HCT116 (cell line): ENCODE data around the gene NAA35. TPM values are rescaled to one million over a fixed set of nuclear protein-coding genes. Genes with fewer than 3 reads are reported as not detected.

Experiments
- ATAC-seq: fragments of 200-7000 bp; cut with Tn5 transposase; 2 replicates; pipeline ENCODE4 v1.9.1; 2020; ENCODE audit warnings: mild to moderate bottlenecking, moderate library complexity
- BruUV-seq: library from RNA; stranded (reverse); fragments of 400-500 nt; replicated peaks from 2 replicates; lab custom pipeline; 2021; lab: Mats Ljungman, UMichigan
- CTCF ChIA-PET: fragments of 300-600 bp; sonication (Branson Sonifier 250); formaldehyde crosslinking; loops from one replicate; lab custom pipeline; 2021; ENCODE audit warnings: antibody characterized with exemption; lab: Charles Lee
- POLR2A ChIA-PET: fragments of 300-600, 350-600 bp; sonication (Branson Sonifier 250); formaldehyde crosslinking; loops from one replicate; lab custom pipeline; 2021; ENCODE audit warnings: antibody characterized with exemption; lab: Charles Lee
- RAD21 ChIA-PET, 2 experiments: fragments of 300-600 bp; sonication (Branson Sonifier 250); formaldehyde crosslinking; loops; one replicate each; lab custom pipeline; 2023; ENCODE audit warnings: low total read pairs in 2 of 2; ENCODE audit not compliant: uncharacterized antibody in 2 of 2, unreplicated experiment in 2 of 2, low non-redundant PET in 1 of 2; lab: Charles Lee
- DNase-seq: peaks from one replicate; pipeline ENCODE4 v3.0.0-alpha.2; 2010; ENCODE audit warnings: low read depth, low spot score
- H2AFZ ChIP-seq: fragments of 200-600 bp; shearing (Covaris generic), sonication (generic); 2 replicates; pipeline ENCODE4 v1.6.1; 2017; ENCODE audit warnings: low read depth, mixed run types, mixed read lengths, antibody characterized with exemption, low read length; ENCODE audit not compliant: poor library complexity, severe bottlenecking
- H3K27ac ChIP-seq: 2 replicates; pipeline ENCODE4 v1.5.1; 2012; ENCODE audit warnings: low read depth, low read length
- H3K27me3 ChIP-seq: fragments of 200-600 bp; sonication (generic); 2 replicates; pipeline ENCODE4 v1.6.1; 2016; ENCODE audit warnings: mixed run types, low read length, mixed read lengths; ENCODE audit not compliant: insufficient read depth
- H3K36me3 ChIP-seq, 2 experiments: fragments of 200-500 bp in 1 of 2; fragments of 200-600 bp in 1 of 2; sonication (Bioruptor generic) in 1 of 2; sonication (generic) in 1 of 2; 2 replicates each; pipeline versions ENCODE4 v1.5.1 to v1.6.1; 2014 to 2016; ENCODE audit warnings: low read length in 2 of 2, inconsistent platforms in 1 of 2, mixed read lengths in 1 of 2, mixed run types in 1 of 2; ENCODE audit not compliant: insufficient read depth in 2 of 2, control insufficient read depth in 1 of 2
- H3K4me1 ChIP-seq, 2 experiments: fragments of 200-600 bp in 1 of 2; sonication (generic) in 1 of 2; 2 replicates each; pipeline versions ENCODE4 v1.5.1 to v1.6.1; 2012 to 2017; ENCODE audit warnings: low read length in 2 of 2, inconsistent platforms in 1 of 2, mild to moderate bottlenecking in 1 of 2, mixed read lengths in 1 of 2, mixed run types in 1 of 2, moderate library complexity in 1 of 2; ENCODE audit not compliant: insufficient read depth in 2 of 2, control insufficient read depth in 1 of 2
- H3K4me2 ChIP-seq: fragments of 200-600 bp; sonication (generic); 2 replicates; pipeline ENCODE4 v1.6.1; 2017; ENCODE audit warnings: mixed run types, low read length, mixed read lengths
- H3K4me3 ChIP-seq, 2 experiments: fragments of 200-600 bp in 1 of 2; sonication (generic) in 1 of 2; replicated peaks in 1 of 2; 2 replicates each; pipeline ENCODE4 v1.5.1; 2011 to 2016; ENCODE audit warnings: low read length in 2 of 2, control low read depth in 1 of 2, low read depth in 1 of 2, mild to moderate bottlenecking in 1 of 2, mixed read lengths in 1 of 2, mixed run types in 1 of 2
- H3K79me2 ChIP-seq: fragments of 200-600 bp; sonication (generic); 2 replicates; pipeline ENCODE4 v1.6.1; 2017; ENCODE audit warnings: mild to moderate bottlenecking, mixed run types, low read length, moderate library complexity, mixed read lengths; ENCODE audit not compliant: insufficient read depth
- H3K9ac ChIP-seq: fragments of 200-600 bp; sonication (generic); 2 replicates; pipeline ENCODE4 v1.6.1; 2016; ENCODE audit warnings: low read length, mixed read lengths
- H3K9me2 ChIP-seq: fragments of 200-600 bp; sonication (generic), shearing (Covaris generic); 2 replicates; pipeline ENCODE4 v1.6.1; 2017; ENCODE audit warnings: mixed run types, mild to moderate bottlenecking, moderate library complexity; ENCODE audit not compliant: insufficient read depth
- H3K9me3 ChIP-seq, 2 experiments: fragments of 200-500 bp in 1 of 2; fragments of 200-600 bp in 1 of 2; sonication (Bioruptor generic) in 1 of 2; sonication (generic) in 1 of 2; 2 replicates each; pipeline ENCODE4 v1.6.1; 2014 to 2017; ENCODE audit warnings: low read length in 2 of 2, mixed read lengths in 2 of 2, inconsistent platforms in 1 of 2, low read depth in 1 of 2, mild to moderate bottlenecking in 1 of 2, mixed run types in 1 of 2, moderate library complexity in 1 of 2; ENCODE audit not compliant: control insufficient read depth in 1 of 2, insufficient read depth in 1 of 2
- H4K20me1 ChIP-seq: fragments of 200-600 bp; sonication (generic), shearing (Covaris generic); 2 replicates; pipeline ENCODE4 v1.6.1; 2017; ENCODE audit warnings: mixed run types, mild to moderate bottlenecking, moderate library complexity; ENCODE audit not compliant: insufficient read depth
- ATF3 ChIP-seq: IDR thresholded peaks from 2 replicates; pipeline ENCODE4 v1.6.1; 2012
- CBX3 ChIP-seq: IDR thresholded peaks from 2 replicates; pipeline ENCODE4 v1.6.1; 2012; ENCODE audit warnings: low read depth
- CEBPB ChIP-seq: IDR thresholded peaks from 2 replicates; pipeline ENCODE4 v1.6.1; 2012; ENCODE audit warnings: low read depth
- CTCF ChIP-seq, 3 experiments: fragments of 200-600 bp in 1 of 3; sonication (generic) in 1 of 3; IDR thresholded peaks in 2 of 3; conservative IDR thresholded peaks in 1 of 3; 2 replicates each; pipeline ENCODE4 v1.5.1; 2012 to 2017; ENCODE audit warnings: low read depth in 2 of 3, low read length in 2 of 3, antibody characterized with exemption in 1 of 3, borderline replicate concordance in 1 of 3, control low read depth in 1 of 3, mild to moderate bottlenecking in 1 of 3, mixed read lengths in 1 of 3, mixed run types in 1 of 3, moderate library complexity in 1 of 3; ENCODE audit not compliant: insufficient read depth in 1 of 3
- EZH2 ChIP-seq: fragments of 200-600 bp; sonication (generic); IDR thresholded peaks from 2 replicates; pipeline ENCODE4 v1.6.1; 2017; ENCODE audit warnings: antibody characterized with exemption, mixed run types
- FOSL1 ChIP-seq: IDR thresholded peaks from 2 replicates; pipeline ENCODE4 v1.6.1; 2012; ENCODE audit warnings: low read depth
- MAX ChIP-seq: IDR thresholded peaks from 2 replicates; pipeline ENCODE4 v1.6.1; 2012
- POLR2A ChIP-seq: IDR thresholded peaks from 2 replicates; pipeline ENCODE4 v1.7.0; 2011; ENCODE audit warnings: borderline replicate concordance; ENCODE audit not compliant: insufficient read depth, insufficient read length; ENCODE audit errors: extremely low read depth
- POLR2AphosphoS5 ChIP-seq: IDR thresholded peaks from 2 replicates; pipeline ENCODE4 v1.6.1; 2011; ENCODE audit warnings: mild to moderate bottlenecking, low read depth, low read length, moderate library complexity
- REST ChIP-seq: IDR thresholded peaks from 2 replicates; pipeline ENCODE4 v1.6.1; 2012; ENCODE audit warnings: low read depth
- SIN3A ChIP-seq: IDR thresholded peaks from 2 replicates; pipeline ENCODE4 v1.6.1; 2012; ENCODE audit warnings: low read depth
- SP1 ChIP-seq: IDR thresholded peaks from 2 replicates; pipeline ENCODE4 v1.6.1; 2012; ENCODE audit warnings: low read depth
- TCF7L2 ChIP-seq: IDR thresholded peaks from 2 replicates; pipeline ENCODE4 v1.7.0; 2011; ENCODE audit warnings: borderline replicate concordance, inconsistent platforms; ENCODE audit not compliant: insufficient read depth, insufficient read length; ENCODE audit errors: extremely low read depth
- YY1 ChIP-seq: IDR thresholded peaks from 2 replicates; pipeline ENCODE4 v1.6.1; 2011; ENCODE audit warnings: low read length, low read depth, moderate library complexity, mild to moderate bottlenecking; ENCODE audit not compliant: insufficient replicate concordance; ENCODE audit errors: extremely low read depth
- ZBTB33 ChIP-seq: IDR thresholded peaks from 2 replicates; pipeline ENCODE4 v1.6.1; 2011; ENCODE audit warnings: mild to moderate bottlenecking, low read length, moderate library complexity; ENCODE audit not compliant: insufficient replicate concordance; ENCODE audit errors: extremely low read depth
- ZFX ChIP-seq: fragments of 450-650 bp; IDR thresholded peaks from 2 replicates; pipeline ENCODE4 v1.6.1; 2017
- intact Hi-C: fragments of 100-400 bp; cut with micrococcal nuclease; formaldehyde crosslinking; loops from 2 replicates; pipeline ENCODE4 v1.10.0; 2022
- total RNA-seq: library from RNA; stranded (reverse); gene quantifications from one replicate; pipeline ENCODE4 v1.2.1, GENCODE V29; 2021; ENCODE audit not compliant: unreplicated experiment

NAA35 gene
- total RNA-seq, 1 experiment from 2014 or later = 37.0 TPM

GRCh38 chr9:85899388-85899787 lies 41.6 kb upstream of the NAA35 start:
- Histone ChIP-seq H2AFZ (no peak overlapping the region), H3K79me2 (no peaks in the 10 kb centered on the region), H3K9ac (no peak overlapping the region), H4K20me1 (no peaks in the 10 kb centered on the region), H3K9me3 (no peaks in the 10 kb centered on the region), H3K27me3 (no peaks in the 10 kb centered on the region), H3K4me2 (no peak overlapping the region), H3K36me3 (no peaks in the 10 kb centered on the region), H3K4me1 (no peaks in the 10 kb centered on the region), H3K4me3 (no peak overlapping the region), H3K9me2 (no peaks in the 10 kb centered on the region; the same call in 1 of the 2 replicates), H3K27ac (no peak overlapping the region)
- DNase-seq (no peak), ATAC-seq (no peak)
- intact Hi-C loops = no loop called here
- RAD21 ChIA-PET = no interaction called here
- TF ChIP-seq YY1 (no peak), EZH2 (no peak), ZBTB33 (no peak), POLR2AphosphoS5 (no peak), POLR2A (no peak), CEBPB (no peak), SP1 (no peak), FOSL1 (no peak), CTCF (IDR thresholded peaks at IDR 0.05 in 2 of 3, conservative IDR thresholded peaks at IDR 0.05 in 1 of 3; ENCODE audit: borderline replicate concordance in 1 of 3, insufficient read depth in 1 of 3, low read depth in 2 of 3, low read length in 2 of 3) (no peak), SIN3A (no peak), CBX3 (no peak), ZFX (no peak), REST (no peak), ATF3 (no peak), MAX (no peak), TCF7L2 (no peak)
- POLR2A ChIA-PET = no interaction called here
- CTCF ChIA-PET = interaction anchor here (0.8 kb wide), 1 partner anchor 80 kb away, joined by 3 read pairs; no protein-coding TSS in a partner anchor
- no TSS peak for BruUV-seq
